ENCODE measurements around the gene LRATD1.

DNA sequence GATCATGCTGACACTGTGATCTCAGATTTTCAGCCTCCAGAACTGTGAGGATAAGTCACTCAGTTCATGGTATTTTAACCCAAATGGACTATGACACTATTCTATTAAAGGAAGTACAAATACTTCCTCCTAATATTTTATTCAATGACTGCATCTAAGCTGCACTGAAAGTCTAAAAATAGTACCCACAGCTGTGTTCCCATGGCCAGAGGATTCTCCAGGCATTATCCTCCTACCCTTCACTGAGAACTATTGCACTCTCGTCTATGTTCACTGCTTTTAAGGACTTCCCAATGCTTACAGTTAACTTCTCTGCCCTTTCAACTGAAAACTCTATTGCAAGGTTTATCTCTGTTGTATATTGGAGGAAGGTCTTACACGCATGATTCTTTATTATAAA, 15.2 kb downstream of the LRATD1 start:
- no peak for TF ChIP-seq POLR2A (IDR thresholded peaks at IDR 0.05; ENCODE audit: extremely low read depth, insufficient read length)
- no peak for TF ChIP-seq CTCF (IDR thresholded peaks at IDR 0.05; ENCODE audit: low read depth, low read length)
- no peak for TF ChIP-seq MYC (IDR thresholded peaks at IDR 0.05; ENCODE audit: low read depth, low read length)
- TF ChIP-seq MAX (IDR thresholded peaks at IDR 0.05; ENCODE audit: low read depth, low read length), result no peak
